Measurements from ENCODE around the gene TMEM178A.
A peak's percentile ranks its signal among the peaks of the same experiment; 100 is the strongest.
"Not testable (repeated sequence)": the region's sequence is repeated elsewhere in the genome, so short reads cannot be mapped to it uniquely, and the experiment has no call there.

Gene TMEM178A

DNA sequence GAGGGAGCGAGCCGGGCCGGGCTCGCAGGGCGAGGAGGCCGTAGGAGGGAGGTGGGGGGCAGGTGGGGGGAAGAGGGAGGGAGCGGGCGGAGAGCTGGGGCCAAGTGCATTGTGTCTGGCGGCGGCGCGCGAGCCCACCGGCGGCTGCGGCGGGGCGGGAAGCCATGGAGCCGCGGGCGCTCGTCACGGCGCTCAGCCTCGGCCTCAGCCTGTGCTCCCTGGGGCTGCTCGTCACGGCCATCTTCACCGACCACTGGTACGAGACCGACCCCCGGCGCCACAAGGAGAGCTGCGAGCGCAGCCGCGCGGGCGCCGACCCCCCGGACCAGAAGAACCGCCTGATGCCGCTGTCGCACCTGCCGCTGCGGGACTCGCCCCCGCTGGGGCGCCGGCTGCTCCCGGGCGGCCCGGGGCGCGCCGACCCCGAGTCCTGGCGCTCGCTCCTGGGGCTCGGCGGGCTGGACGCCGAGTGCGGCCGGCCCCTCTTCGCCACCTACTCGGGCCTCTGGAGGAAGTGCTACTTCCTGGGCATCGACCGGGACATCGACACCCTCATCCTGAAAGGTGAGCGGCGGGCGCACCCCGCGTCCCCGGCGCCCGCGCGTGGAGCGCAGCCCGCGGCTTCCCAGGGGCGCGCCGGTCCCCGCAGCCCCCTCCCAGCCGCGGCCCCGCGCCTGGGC, at the start of gene TMEM178A:
Gene TMEM178A (plus strand): TSS at position 107 of the 680 bp plus-strand sequence. CDS start 58 bp downstream, at position 165.
- no peak for DNase-seq

DNA sequence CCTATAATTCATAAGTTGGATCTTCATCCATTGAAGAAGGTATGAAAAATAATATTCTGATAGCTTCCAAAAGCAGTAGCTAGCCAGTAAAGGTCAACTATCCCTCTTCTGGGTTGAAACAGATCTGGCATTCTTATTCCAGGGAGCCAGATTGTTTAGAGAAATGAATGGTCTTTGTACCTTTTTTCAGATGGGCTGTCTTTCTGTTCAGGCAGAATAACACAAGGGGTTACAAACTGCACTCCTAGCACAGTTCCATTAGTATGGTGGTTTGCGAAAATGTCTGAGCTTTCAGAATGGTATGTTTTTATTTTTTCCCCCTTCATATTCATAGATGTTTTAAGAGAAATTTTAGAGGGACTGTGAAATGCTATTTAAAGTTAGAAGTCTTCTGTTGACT, 47.5 kb upstream of the TMEM178A start:
- DNase-seq, result no peak

DNA sequence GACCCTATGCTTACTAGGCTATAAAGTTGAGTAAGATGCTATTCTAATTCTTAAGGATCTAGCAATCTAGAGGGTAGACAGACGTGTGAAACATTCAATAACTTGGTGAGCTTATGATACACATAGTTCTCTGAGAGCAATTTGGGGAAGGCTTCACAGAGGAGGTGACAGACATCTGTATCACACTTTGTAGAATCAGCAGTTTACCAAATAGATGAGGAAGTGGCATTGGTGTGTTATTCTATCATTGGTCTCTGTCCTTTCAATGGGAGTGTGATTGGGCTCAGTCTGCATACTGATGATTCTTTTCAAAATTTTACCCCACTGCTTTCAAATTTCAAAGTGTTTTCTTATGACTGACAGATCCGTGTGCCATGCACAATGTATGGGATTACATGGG, 47.0 kb upstream of the TMEM178A start:
- no peak for DNase-seq

DNA sequence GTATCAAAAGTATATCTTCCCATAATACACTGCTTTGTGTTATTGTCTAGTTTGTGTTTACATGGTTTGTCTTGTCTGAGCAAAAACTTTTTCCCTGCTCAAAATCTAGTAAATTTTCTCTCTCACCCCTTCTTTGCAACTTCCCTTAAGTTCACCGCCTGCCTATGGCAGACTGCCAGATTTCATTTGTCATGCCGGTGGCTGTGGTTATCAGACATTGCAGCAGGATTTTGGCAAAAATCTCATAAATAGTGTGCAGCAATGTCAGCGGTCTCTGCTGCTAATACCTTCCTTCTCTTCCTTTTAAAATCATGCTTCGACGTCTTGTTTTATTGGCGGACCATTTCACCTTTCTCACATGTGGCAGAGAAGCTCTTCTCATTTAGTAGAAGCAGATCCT, 45.6 kb upstream of the TMEM178A start:
- peak; percentile 84 for DNase-seq

DNA sequence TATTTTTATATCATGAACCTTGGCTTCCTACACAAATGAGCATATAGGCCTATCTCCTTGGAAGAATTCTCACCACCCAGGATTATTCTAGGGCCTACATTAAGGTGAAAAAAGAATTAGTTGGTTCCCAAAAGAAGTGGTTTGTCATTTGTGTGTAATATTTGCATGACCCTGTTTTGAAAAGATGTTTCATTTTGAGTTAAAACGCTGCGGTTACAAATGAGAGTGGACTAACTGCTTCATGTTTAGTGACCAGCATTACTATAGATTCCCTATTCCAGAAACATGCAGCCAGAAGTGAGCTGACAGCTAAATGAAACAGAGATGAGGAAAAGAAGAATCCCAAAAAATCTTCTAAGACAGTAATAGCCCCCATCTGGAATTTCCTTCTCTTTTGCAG, 44.1 kb upstream of the TMEM178A start:
- DNase-seq, result no peak

DNA sequence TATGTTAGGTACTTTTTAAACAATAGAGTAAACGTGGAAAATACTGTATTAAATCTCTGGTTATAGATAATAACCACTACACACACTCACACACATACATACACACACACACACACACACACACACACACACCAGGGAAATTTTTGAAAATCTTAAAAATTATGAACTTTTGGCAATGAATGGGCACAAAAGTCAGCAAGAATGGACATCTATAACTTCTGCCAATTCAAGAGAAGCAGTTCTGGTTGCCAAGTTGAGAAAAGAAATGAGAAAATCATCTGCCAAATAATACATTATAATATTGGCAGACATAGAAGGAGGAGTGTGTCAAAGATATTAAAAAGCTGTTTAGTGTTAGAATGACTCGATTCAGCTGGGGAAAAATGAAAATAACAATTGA, 42.9 kb upstream of the TMEM178A start:
- no peak for DNase-seq

DNA sequence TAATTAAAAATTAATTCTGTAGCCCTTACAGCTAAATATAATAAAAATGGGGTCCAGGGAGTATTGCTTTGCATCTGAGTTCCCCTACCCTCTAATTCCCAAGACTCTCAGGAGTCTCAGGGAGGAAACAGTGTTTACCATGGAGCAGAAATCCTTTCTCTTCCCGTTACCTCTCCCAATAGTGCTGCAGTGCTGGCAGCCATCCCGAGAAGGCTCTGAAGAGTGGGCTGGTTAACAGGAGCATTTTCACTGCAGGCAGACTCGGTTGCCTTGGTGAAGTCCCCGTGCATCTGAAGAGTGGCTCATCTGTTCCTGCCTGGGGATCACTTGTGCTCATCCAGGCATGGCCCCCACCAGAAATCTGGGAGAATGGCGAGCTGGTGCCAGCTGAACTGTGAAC, 41.8 kb upstream of the TMEM178A start:
- no peak for DNase-seq

DNA sequence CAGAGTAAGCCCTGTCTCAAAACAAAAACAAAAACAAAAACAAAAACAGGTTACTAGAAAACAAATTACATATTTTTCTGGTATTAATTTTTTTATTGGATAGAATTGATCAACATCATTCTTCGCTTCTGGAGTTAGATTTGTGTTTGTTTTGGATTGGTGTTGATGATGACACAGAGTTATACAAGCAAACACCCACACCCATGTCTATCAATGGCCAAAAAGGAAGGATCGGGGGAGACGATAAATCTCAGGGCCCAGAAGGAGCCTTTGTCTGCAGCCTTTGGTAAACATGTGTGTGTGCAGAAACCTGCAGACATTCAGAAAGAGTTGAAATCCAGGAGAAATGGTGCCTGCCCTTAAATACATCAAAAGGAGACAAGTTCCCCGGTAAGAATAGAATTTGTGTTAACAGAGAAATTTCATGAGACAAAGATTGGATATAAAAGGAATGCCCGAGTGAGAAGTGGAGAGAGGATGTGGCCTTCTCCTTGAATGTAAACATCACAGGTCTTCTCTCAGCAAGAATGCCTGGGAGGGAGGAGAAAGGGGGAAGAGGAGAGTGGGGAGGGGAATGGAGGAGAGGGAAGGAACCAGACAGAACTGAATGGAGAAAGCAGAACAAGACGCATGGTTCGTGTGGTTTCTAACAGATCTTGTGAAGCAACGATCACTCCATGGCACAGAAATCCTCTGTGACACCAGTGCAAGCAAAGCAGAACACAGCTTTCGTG, 40.4 kb upstream of the TMEM178A start:
- DNase-seq, result no peak

DNA sequence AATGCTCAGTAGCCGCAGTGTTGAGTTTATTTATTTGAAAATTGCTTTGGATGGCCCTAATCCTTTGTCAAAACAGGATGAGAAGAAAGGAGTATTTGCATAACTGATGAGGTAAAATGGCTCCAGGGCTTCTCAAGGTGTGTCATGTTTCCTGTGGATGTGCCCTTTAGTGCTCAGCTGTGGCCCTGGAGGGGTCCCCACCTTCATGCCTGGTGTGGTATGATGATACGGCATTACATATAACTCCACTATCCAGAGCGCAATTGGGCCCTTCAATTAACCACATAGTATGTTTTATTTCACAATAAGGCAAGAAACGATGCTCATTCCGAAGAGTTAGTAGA, 39.8 kb upstream of the TMEM178A start:
- DNase-seq, result no peak

DNA sequence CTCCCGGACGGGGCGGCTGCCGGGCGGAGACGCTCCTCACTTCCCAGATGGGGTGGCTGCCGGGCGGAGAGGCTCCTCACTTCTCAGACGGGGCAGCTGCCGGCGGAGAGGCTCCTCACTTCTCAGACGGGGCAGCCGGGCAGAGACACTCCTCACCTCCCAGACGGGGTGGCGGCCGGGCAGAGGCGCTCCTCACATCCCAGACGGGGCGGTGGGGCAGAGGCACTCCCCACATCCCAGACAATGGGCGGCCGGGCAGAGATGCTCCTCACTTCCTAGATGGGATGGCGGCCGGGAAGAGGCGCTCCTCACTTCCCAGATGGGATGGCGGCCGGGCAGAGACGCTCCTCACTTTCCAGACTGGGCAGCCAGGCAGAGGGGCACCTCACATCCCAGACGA, 37.4 kb upstream of the TMEM178A start:
- DNase-seq, result not testable (repeated sequence)

DNA sequence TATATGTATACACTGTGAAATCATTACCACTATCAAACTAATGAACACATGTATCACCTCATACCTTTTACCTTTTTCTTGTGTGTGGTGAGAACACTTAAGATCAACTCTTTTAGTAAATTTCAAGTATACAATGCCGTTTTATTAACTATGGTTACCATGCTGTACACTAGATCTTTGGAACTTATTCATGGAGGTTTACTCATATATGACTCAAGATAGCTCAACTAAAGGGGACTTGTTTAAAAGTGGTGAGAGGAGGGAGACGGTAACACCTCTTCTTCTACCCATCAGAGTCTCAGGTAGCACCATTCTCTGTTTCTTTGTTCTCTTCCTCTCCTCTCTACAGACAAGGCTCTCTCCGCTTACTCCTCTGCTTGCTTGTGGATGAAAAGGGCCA, 36.1 kb upstream of the TMEM178A start:
- no peak for DNase-seq

DNA sequence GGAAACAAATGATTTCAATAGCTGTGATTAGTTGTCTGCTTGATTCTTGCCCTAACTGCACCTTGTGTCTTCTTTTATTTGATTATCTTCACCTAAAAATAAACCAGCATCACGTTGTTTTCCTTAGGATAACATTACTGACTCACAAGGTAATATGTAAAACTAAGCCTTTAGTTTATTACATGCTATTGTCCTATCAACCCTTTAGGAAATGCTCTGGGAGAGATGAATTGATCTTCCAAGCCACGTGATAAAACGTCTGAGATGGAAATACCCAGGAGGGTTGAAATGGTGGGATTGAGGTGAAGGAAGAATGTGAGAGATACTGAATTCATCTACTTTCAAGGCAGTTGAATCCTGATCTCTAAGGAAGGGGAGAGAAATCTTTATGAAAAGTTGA, 34.5 kb upstream of the TMEM178A start:
- DNase-seq, result no peak

DNA sequence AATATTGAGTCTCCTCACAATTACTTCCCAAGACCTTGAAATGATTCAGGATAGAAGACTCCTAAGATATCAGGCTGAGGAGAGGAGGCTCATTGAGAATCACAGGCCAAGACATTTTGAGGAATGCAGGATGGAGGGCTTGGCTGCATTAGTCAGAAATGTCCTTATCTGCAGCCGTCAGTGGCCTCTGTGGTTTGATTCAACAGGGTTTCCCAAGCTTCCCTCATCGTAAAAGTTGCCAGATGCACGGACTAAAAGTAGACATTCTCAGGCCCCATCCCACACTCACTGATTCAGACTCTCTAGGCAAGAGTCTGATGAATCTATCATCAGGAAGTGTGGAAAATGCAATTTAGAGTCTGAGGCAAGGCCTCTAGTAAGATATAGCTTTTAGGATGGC, 34.0 kb upstream of the TMEM178A start:
- peak; percentile 99 for DNase-seq

DNA sequence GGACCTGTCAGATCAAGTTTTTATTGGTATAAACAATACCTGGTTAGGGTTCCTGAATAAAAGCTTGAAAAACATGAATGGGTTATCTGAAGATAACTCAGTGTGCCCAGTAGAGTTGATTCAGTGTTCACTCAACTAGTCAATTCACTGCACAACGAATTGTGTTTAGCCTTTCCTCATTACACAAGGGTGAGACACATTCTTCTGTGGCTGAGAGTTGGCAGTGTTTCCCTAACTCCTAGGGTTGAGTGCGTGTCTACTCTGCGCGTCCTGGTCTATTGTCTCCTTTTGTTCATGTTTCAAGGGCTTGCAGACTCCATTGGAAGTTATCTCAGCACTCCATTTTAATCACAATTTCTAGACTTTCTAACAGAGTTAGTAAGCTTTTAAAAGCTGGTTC, 32.8 kb upstream of the TMEM178A start:
- peak; percentile 78 for DNase-seq

DNA sequence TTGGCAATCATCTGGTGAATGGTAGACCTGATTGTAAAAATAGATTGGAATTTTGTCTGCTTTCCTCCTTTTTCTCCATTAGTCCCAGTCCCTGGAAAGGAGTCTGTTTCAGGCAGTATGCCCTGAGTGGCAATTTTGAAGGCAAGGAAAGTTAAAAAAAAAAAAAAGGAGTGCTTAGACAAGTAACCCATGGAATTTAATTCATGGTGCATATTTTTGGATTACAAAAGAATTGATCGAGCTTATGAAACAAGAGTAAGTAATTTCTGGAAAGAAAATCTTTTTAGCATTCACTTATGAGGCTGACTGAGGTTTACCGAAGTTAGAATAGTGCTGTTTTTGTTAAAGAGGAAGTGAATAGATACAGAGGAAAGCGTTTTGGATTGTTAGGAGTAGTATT, 29.4 kb upstream of the TMEM178A start:
- no peak for DNase-seq

DNA sequence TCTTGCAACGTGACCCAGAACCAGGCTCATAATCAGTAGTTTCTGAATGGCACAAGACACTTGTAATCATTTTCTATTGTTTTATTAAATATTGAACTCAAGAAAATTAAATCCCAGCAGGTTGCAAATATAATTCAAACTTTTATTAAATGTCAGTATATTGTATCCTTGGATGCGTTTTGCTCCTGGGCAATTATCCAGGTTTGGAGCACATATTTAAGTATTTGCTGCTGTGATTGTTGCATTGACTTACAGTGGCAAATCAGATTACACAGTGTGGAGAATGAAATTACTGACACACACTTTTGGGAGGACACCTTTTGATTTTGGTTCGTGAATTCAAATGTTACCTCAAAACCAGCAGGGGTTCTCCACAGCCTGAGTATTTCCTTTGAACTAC, 27.1 kb upstream of the TMEM178A start:
- no peak for DNase-seq

DNA sequence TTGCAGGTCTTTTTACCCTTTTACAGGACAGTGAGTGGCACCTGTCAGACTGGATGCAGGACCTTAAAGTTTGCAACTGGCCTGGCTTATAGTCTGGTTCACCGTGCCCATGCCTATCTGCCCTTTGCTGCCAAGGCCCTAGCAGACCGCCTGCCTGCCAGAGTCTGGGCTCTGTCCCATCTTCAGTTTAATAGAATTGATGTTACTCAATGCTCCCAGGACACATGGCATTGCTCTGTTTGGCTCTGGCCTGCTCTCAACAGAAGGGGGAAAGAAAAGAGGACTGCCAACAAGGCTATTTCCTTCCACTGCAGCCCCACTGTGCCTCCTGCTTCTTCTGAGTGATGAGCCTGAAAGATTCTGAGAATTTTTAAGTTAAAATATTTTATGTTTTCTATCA, 25.6 kb upstream of the TMEM178A start:
- no peak for DNase-seq

DNA sequence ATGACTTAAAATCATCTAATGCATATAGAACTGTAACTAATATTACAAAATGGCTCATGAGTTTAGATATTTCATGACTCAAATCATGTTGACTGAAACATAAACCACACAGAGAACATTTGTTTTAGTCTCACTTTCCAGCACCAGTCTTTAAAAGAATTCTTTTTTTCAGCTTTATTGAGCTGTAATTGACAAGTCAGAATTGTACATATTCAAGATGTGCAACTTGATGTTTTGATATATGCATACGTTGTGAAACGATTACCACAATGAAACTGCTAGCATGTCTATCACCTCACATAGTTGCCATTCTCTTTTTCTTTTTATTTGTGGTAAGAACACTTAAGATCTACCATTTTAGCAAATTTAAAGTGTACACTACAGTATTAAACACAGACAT, 25.0 kb upstream of the TMEM178A start:
- no peak for DNase-seq

DNA sequence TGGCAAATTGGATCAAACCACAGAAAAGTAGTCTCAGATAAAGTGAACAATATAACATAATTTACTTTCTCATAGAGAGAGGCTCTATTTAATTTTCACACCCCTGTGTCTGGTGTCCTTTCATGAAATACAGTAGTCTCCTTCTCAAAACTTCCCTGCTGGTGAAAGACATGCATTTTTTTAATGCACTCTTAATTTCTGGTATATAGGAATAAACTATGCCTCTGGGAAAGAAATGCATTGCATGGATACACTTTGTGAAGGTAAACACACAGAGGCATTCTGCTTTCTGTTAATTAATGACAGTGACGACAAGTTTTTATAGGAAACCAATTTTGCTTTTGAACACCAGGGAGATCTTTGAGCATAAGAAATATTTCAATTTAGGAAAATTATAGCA, 24.1 kb upstream of the TMEM178A start:
- no peak for DNase-seq

DNA sequence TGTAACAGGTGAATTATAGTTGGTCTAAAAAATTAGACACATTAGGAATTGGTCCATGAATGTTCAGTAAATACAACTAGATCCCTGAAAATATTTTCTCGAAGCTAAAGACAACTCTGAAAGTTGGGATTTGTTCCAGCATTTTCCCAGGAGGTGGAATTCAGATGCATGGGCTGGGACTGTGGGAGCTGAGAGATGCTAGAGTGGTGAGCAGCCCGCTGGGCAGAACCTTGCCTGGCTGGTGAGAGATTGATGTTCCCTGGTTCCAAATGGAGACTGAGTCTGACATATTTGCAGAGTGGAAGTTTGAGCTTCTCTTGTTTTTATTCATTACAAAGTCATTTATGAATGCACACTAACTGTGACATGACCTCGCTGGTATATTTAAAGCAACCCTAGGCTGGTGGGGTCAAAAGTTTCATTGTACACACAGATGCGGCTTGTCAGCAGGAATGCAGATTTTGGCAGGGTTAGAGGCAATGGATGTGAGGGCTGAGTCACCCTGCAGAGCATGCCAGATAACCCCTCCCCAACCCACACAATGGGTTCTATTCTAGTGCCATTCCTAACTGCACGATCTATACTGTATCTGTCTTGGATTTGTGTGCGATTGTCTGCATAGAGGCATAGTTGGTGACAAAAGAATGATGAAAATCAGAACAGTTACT, 23.5 kb upstream of the TMEM178A start:
- DNase-seq, result peak; percentile 83

DNA sequence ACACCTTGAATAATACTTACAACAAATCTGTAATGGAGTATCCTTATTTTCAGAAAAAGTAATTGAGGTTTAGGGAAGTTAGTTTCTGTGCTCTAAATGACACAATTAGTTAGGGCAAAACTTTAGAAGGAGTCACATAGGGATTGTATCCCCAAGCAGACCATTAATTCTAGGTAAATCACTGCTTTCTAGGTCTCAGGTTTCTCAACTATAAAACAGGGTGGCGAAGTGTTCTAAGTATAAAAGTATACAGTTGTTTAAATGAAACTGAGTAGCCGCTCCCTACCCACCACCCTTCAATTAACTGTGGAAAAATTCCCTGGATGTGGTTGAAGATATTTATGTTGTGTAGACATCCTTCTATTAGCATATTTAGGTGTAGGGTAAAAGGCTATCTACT, 19.9 kb upstream of the TMEM178A start:
- no peak for DNase-seq

DNA sequence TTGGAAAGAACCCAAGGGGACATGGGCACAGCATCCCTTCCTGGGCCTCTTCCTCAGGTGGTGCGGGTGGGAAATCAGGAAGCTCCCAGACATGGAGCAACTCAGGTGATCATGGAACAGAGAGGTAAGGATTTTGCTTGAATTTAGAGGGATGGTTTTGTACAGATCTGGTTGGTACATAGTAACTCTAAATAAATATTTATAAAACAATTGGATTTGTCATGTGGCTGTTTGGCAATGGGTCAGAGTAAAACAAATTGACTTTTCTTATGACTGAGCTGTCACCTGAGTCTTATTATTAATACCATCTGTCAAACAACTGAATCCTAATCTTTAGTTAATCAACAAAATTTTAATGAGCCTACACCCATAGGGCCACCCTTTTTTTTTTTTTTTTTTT, 19.4 kb upstream of the TMEM178A start:
- no peak for DNase-seq

DNA sequence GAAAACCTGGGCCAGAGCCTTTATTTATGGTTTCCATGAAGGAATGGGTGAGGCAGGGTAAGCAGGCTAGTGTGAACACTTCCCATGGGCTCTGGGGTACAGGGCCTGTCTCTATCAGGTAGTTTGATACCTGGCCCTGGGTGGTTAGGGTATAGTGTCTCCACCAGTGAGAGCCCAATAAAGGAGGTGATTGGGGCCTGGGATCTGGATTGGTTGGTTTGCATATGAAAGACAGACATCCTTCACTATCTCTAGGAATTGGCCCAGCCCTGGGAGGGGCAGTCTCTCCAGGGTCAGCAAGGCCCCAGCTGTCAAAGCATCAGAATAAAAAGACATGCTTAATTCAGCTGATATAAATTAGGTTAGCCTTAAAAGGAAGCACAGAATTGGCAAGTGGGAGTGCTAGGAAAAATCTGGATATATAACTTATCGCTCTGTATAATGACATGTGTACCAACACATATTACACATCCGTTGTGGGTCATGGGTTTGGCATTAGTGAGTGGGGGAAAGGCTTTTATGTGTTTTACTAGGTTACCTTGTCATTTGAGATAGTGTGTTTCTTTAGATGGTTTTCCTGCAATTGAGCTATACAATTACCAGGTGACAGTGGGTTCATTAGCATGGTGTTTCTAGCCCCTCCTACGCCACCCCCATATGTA, 18.5 kb upstream of the TMEM178A start:
- DNase-seq, result no peak

DNA sequence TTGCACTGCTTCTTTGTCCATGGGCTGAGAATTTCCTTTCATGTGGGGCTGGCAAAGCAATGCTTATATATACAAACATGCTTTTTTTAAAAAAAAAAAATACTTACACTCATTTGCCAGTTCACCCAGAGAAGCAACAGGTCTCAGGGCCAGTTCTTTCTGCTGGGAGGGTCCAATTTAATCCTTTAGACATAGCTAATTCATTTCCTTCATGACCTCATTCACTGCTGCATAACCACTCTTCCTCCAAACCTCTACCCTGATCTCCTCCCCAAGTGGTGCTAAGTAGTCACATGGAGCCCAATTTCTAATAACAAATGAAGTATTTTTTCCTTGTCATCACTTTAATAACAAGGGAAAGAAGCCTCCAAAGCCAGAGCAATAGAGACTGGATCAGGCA, 17.1 kb upstream of the TMEM178A start:
- DNase-seq, result no peak

All from NCI-H226 (cell line).